Measurements from ENCODE around the gene TNKS1BP1.

- TF ChIP-seq CTCF (IDR thresholded peaks at IDR 0.05 in 4 of 5, conservative IDR thresholded peaks at IDR 0.05 in 1 of 5) (no peak), POLR2A (IDR thresholded peaks at IDR 0.05) (no peak)
Measured at GRCh38 chr11:57331720-57332119, 7.0 kb upstream of the TNKS1BP1 start.

Measured in gastrocnemius medialis (tissue), 4 donors.